Measurements from ENCODE around the gene RNF121.

The RNF121 gene

DNA sequence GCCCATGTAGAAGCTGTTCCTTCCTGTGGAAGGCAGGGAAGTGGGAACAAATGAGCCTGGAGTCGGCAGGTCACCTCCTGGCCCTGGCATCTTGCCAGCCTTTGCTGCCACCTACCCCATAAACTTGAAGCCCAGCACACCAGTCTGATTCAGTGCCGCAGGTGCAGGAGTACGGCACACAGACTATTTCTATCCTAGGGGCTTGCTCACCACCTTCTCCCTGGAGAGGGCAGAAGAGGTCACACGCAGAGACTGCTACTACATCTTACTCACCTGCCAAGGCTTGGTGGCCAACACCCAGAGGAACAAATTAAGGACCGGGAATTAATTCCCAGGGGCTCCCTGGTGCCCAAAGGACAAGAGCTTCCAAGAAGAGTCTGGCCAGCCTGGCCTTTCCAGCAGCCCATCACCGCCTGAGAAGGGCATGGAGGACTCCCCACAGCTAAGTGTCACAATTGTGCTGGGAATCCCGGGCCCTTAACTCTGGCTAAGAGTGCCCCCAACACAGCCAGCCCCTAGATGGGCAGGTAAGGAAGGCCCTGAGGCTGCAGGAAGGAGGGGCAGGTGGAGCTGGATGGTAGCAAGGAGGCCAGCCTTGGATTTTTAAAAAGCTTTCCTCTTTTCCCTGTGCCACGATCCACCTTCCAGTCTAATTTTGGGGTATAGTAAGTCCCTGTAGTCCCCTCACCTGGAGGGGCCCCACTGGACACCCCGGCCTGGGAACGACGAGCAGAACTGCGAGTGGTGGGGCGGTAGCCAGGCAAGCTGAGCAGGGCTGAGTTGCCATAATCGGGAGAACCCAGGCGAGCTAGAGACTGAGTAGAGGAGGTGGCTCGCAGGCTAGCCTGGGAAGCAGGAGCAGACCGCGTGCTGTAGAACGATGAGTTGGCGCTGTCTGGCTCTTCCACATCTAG lies 76.8 kb downstream of the RNF121 start:
- no peak for DNase-seq (ENCODE audit: low read depth in 3 of 3)

DNA sequence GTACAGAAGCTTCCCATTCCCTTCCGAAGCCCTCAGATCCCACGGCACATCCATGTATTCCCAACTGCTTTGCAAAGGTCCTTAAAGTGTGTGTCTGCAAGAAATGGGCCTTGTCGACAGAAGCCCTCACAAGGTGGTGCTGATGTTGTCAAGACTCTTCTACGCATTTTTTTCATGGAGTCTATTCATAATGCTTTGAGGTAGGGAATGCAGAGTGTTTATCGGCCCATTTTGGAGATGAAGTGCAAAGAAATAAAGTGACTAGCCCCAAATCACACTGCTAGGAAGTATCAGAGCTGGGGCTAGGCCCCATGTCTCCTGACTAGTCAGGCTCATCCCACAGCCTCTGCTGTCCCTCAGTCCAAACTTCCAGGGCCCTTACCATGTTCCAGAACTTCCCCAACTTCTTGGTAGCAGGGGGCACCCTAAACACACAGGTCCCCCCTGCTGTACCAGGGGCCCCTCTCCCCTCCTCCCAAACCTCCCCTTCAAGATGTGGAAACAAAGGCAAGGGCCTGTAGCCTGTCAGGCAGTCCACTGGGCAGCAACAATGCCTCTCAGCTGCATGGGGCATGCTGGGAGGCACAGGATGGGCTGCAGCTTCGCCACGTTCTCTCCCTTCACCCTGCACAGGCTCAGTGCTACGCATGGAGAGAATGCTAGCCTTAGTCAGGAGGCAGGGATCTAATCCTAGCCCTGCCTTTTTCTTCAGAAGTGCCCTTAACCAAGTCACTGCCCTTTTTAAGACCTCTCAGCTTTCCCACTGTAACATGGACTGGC lies 77.7 kb downstream of the RNF121 start:
- no peak for DNase-seq (ENCODE audit: low read depth in 3 of 3)

DNA sequence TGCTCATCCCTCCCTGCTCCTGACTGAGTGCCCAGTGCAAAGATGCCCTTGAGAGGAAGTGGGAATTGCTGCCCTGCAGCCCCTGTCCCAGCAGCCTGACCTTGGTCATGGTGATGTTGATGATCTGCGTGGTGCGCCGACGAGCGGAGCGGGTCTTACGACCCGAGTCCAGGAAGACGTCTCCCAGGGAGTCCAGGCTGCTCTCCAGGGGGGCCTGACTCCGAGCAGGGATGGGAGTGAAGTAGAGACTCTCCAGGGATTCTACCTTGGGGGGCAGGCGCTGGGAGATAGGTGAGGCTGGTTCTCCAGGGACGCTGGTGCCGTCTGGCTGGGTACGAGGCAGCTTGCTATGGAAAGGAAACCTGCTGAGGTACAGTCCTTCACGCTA lies 78.2 kb downstream of the RNF121 start:
- no peak for DNase-seq (ENCODE audit: low read depth in 3 of 3)

DNA sequence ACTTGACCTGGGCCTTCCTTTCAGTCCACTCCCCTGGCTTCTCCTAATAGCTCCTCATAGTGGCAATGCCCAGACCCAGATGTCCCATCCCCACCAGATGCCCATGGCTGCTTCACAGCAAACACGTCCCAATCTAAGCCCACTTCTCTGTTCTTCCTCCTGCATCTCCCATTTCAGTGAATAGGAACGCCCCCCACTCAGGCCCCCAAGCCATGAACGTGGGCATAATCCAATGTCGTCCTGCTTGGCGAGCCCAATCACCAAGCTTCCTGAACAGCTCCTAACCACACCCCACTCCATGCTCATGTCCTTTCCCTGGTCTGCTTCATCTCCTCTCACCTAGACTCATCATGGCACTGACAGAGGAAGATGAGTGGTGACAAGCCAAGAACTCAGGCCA lies 78.7 kb downstream of the RNF121 start:
- DNase-seq (ENCODE audit: low read depth in 3 of 3), result no peak

DNA sequence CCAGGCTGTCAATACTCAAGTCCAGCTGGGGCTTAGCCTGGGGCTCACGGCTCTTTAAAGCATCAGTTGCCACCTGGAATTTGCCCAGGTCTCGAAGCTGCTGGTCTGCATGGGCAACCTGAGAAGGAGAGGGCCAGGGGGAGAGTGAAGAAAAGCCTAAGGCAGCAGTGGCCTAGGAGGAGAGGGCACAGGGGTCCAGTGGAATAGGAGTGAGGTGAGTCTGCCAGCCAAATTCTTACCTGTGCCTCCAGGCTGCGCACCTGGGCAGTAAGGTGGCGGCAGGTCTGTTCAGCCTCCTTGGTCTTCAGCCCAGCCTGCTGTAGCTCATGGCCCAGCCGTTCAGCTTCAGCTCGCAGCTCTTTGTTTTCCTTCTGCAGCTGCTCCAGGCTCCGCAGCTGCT lies 79.9 kb downstream of the RNF121 start:
- DNase-seq (ENCODE audit: low read depth in 3 of 3), result no peak

DNA sequence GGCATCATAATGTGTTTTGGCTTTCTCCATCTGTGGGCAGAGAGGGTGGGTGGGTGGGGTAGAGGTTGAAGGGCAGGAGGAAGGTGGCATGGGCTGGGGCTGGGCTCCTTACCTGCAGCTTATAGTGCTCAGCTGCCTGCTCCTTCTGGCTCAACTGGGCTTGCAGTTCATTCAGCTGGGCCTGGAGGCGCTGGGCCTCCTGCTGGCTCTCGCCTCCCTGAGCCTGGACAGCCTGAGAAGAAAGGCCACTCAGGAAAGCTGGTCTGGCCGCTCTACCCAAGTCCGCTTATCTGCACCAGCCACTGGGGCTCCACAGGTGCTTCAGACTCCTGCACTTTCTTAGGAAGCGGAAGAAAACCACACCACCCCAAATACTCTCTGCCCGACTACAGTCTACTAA lies 80.3 kb downstream of the RNF121 start:
- DNase-seq (ENCODE audit: low read depth in 3 of 3), result no peak

DNA sequence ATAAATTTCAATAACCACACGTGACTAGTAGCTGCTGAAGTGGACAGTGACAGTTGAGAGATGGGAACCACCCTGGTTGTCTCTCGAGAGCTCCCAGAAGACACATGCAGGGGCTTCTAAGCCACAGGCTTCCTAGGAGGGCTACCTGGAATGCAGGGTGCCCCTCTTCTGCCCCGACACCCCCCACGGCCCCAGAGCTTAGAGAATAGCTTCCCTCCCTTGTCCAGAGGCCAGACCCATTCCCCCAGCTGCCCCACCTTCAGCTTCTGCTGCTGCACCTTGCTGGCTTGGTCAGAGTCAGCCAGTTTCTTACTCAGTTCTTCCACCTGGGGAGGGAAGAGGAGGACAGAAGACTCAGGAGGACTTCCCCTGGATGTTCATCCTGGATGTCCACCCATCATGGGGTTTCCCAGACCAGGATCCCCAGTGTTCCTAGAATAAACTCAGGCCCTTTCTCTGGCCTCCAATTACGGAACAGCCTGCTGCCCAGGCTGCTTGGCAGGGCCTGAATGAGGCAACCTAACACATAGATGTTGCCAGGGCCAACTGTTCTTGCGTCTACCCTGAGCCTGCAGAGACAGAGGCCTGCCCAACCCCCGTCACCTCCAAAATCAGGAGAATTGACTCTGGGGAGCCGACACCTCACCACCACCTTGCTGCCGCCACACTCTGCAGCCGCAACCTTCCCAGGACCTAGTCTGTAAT lies 81.8 kb downstream of the RNF121 start:
- no peak for DNase-seq (ENCODE audit: low read depth in 3 of 3)

DNA sequence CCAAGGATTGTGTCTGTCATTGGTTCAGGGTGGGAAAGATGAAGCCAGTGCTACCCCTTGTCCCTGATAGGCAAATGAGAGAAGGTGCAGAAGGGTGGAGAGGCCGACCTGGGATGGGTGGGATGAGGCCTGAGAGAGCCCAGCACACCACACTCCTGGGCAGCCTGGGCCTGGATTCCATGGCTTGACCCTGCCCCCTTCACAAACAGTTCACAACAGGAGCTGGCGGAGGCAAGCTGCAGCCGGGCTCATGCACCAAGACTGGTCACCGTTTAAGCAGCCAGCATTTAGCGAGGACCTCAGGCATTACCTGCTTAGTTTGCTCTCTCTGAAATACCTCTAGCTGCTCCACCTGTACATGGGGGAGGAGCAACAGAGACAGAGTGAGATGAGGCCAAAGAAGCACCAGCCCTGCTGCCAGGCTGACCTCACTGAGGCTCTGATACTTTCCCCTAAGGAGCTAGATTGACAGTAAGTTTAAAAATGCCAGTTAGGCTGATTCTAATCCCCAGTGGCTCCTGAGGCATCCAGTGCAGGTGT lies 83.3 kb downstream of the RNF121 start:
- DNase-seq (ENCODE audit: low read depth in 3 of 3), result no peak

DNA sequence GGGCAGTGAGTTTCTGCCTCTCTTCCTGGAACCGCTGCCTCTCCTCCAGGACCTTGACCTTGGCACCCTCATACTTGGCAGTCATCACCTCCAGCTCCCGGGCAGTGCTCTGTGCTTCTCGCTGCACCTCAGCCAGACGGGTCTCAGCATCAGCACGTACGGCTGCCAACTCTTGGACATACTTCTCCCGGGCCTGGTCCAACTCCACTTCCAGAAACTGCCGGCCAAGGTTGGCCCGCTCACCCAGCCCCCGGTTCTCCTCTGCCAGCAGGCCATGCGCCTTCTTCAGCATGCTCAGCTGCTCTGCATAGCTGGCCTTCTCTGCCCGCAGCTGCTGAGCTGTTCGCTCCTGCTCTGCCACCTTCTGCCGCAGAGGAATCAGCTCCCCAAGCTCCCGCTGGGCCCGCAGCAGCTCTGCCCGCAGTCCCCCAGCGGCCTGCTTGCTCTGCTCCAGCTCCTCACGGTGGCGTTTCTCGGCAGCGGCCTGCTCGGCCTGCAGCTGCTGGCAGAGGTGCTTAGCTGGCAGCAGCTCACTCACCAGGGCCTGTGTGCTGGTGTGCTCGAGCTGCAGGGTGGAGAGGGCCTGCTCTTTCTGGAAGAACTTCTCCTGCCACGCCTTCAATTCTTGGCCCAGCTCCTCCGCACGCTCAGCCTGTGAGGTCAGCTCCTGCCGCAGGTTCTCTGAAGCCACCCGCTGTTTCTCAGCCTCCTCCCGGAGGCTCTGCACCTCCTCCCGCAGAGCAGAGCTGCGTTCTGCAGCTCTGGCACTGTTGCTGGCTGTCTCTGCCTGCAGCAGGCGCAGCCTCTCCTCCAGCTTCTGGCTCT lies 84.3 kb downstream of the RNF121 start:
- DNase-seq (ENCODE audit: low read depth in 3 of 3), result no peak

DNA sequence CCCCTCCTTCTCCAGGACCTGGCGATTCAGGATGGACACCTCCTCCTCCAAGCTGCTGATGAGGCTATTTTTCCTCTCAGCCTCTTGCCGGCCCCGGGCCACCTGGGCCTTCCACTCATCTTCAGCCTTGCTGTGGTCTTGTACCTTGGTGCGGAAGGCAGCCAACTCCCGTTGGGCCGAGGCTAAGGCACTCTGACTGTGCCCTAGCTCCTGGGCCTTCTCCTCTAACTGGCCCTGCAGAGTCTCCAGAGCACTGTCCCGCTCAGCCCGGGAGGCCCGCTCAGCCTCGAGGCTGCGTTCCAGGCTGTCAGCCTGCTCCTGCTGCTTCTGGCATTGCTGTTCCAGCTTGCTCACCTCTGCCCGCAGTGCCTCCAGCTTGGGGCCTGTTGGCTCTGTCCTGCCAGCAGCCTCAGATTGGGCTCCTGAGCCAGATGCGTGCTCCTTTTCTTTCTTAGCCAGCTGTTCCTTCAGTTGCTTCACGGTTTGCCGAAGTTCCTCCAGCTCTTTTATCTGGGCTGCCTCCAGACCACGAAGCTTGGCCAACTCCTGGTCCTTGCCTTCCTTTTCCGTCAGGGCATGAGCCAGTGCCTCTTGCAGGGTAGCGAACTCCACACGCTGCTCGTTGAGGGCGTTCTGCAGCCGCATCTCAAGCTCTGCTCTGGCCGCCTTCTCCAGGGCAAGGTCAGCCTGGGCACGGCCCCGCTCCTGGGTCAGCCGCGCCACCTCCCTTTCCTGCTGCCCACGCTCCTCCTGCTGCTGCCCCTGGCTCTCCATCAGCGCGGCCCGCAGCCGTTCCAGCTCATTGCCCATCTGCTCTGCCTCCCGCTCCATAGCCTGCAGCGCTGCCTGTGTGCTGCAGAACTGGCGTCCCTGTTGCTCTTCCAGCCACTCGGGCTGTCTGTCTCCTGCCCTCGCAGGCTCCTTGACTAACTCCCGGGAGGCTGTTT lies 85.2 kb downstream of the RNF121 start:
- no peak for DNase-seq (ENCODE audit: low read depth in 3 of 3)

DNA sequence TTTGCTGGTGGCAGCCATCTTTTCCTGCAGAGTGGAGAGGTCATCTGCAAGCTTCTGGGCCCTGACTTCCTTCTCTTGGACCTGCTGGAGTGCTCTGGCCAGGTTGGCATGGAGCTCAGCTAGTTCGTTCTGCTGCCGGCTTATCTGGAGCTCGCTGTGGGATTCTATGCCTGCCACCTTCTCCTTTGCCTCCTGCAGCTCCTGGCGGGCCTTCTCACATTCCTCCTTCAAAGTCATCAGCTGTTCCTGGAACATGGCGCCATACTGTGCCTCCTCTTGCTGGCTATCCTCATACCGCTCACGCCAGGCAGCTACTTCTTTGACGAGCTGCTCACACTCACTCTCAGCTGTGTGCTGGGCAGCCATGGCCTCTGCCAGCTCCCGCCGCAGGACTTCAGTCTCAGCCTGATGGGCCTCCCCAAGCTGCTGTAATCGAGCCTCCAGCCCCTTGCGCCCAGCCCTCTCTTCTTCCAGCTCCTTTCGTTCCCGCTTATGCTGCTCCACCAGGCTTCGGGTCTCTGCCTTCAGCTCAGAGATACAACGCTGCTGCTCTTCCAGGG lies 86.0 kb downstream of the RNF121 start:
- no peak for DNase-seq (ENCODE audit: low read depth in 3 of 3)

DNA sequence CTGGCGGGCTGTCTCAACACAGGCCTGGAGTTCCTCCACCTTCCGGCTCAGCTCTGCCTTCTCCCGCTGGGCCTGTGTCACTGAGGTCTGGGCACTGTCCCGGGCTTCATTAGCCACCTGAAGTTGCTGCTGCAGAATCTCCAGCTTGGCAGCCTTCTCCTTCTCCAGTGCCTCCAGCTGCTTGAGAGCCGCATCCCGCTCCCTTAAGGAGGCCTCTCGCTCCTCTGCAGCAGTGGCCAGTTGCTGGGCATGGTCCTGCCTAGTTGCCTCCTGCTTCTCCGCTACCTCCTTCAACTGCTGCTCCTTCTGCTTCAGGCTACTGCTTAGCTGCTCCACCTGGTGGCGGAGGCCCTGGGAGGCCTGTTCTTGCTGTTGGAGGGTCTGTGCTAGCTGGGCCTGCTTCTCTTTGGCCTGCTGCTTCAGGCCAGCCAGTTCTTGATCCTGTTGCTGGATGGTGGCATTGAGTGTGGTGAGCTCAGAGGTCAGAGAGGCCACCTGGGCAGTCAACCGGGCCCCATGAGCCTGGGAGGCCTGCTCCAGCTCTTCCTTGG lies 86.7 kb downstream of the RNF121 start:
- no peak for DNase-seq (ENCODE audit: low read depth in 3 of 3)

DNA sequence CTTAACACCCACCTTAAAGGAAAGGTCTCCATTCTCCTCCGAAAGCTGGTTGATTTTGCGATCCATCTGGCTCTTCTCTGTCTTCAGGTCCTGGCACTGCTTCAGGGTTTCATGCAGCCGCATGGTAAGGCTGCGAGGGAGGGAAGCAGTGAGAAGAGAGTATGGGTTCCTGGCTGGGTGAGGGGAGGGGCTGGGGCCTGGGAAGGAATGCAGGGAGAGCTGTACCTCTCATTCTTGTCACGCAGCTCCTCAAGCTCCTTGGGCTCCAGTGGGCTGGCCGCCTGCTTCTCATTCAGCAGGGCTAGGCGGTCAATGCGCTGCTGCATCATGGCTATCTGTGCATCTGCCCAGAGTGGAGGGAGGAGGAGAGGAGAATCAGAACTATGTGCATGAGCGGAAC lies 89.3 kb downstream of the RNF121 start:
- no peak for DNase-seq (ENCODE audit: low read depth in 3 of 3)

DNA sequence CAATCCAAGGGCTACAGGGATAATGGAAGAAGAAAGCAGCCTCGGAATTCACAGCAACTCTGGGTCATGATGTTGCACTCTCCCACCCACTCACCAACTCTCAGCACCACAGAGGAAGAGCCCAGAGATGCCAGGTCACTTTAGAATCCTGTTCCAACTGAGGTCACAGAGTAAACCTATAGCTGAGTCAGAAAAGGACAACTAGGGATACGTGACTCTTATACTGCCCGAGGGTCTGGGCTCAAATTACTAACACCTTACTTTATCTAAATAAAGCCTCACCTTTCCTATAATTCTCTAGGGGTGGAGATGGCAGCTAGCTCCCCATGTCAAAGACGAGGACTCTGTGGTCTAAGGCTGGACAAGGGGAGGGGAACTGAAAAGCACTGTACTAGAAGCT lies 94.5 kb downstream of the RNF121 start:
- DNase-seq (ENCODE audit: low read depth in 3 of 3), result no peak

DNA sequence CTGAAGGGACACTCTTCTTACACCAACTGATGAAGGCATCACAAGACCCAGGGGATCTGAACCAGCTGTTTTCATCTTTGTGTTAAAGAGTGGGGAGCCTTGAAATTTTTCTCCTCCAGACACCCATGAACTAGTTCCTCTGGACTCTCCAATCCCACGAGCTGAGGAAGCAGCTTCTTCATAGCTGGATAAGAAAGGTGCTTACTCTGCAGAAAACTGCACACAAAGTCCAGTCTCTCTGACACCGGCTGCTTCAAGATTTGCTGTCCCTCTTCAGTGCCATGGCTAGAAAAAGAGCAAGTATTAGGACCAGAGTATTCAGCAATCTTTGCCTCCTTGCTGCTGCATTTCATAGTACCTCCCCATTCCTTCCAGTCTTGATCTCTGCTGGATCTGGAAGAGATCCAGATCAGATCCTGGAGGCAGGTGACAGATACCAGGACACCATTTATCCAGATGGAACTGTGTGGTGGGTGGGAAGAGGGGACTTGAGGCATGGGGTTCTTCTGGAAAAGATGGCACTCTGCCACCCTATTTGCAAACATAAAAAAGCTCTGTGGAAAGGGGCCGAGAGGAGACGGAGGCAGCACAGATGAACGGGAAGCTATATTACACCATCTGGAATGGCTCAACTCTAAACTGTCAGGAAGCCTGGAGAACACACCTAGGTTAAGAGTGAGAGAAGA lies 95.4 kb downstream of the RNF121 start:
- no peak for DNase-seq (ENCODE audit: low read depth in 3 of 3)

DNA sequence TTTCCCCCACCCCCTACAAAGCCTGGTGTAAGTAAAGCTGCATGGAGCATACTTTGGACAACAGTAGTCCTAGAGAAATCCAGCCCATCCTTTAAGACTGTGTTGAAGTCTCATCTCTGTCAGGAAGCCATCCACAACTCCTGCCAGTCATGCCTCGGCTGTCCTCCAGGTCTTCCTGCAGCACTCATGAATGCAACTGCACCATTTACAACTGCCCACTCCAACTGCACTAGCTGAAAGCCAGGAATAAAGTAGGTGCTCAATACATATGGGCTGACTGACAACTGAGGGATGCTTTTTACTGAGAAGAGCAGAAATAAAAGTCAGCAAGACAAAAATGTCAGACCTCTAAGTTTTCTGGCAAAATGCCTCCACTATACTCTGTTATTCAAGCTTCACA lies 97.2 kb downstream of the RNF121 start:
- no peak for DNase-seq (ENCODE audit: low read depth in 3 of 3)

DNA sequence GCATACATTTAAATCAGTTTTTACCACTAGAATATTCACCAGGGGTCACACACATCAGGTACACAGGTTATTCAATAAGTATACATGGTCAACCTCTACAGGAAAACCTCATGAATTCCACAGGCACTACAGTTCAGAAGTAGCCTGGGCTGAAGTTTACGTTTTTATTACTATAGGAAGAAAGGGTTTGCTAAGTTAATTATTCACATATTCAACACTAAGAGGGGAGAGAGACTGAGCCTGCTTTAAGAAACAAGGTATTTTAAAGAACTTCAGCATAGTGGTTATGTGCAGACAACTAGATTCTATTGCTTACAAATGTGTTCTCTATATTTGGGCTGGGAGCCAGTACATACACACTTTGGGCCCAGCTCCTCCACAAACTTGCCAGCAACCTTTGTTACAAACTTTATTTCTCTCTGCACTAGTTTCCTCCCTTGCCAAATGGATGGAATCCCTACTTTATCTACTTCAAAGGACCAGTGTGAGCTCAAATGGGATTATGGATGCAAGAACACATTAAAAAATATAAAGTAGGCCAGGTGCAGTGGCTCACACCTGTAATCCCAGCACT lies 101.7 kb downstream of the RNF121 start:
- DNase-seq (ENCODE audit: low read depth in 3 of 3), result no peak

DNA sequence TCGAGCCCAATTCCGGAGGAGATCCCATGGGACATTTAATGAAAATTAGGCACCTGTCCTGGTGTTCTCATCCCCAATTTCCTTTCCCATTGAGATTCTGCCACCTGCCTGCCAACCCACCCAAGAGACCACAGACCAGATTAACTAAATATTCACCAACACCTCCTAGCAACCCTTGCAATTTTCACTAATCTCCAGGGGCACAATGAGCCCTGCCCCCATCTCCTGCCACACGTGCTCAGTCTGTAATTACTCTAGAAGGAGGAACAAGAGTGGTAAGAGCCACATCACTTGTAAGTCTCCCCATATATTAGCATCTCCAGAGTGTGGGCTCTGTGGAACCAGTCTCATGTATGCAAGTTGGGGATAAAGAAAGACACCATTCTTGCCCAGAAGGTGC lies 107.8 kb downstream of the RNF121 start:
- DNase-seq (ENCODE audit: low read depth in 3 of 3), result no peak

Measured in stimulated activated CD4-positive, alpha-beta T cell treated with anti-CD3 and anti-CD28 coated beads, TNF-alpha, amount 100 ng/mL, for 48 hours (primary cell).